GM21367 (cell line): ENCODE measurements around the gene ST6GAL2.

ENCODE experiments used
- ATAC-seq: cut with Tn5 transposase; IDR thresholded peaks from one replicate; pipeline ENCODE4 v1.9.1; 2021; ENCODE audit not compliant: unreplicated experiment

Gene ST6GAL2

GRCh38 chr2:106864051-106864450 lies 21.9 kb downstream of the ST6GAL2 start:
- no peak for ATAC-seq

- no peak for ATAC-seq
Measured at GRCh38 chr2:106863387-106863786, 22.6 kb downstream of the ST6GAL2 start.

DNA sequence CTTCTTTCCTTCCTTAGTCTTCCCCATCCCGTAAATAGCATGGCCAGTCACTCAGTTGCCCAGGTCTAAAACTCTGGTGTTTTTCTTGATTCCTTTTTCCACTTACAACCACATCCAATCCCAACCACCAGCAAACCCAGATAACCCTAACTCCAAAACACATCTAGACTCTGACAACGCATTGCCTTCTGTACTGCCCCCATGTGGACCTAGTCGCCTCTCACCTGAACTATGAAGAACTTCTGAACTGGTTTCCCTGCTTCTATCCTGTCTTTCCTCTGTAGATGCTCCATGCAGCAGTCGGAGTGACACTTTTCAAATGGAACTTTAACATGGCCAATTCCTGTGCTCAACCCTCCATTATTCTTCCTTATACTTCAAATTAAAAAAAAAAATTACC lies 26.5 kb downstream of the ST6GAL2 start:
- no peak for ATAC-seq

DNA sequence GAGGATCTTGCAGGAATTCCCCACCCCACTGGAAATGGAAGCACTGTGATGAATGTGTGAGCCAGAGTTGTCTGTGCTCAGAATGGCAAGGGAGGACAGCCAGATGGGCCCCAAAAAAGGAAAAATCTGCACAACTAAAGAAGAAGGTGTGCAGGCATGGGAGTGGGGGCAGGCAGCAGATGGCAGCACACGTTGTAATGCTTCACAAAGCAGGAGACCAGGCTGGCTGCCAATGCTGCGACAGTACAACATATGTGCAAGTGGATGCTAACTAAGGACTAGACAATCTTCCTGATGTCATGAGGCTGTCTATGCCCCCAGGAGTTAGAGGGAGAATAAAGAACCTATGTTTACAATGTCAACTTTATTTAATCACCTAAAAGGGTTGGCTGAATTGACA lies 27.2 kb downstream of the ST6GAL2 start:
- ATAC-seq = no peak

DNA sequence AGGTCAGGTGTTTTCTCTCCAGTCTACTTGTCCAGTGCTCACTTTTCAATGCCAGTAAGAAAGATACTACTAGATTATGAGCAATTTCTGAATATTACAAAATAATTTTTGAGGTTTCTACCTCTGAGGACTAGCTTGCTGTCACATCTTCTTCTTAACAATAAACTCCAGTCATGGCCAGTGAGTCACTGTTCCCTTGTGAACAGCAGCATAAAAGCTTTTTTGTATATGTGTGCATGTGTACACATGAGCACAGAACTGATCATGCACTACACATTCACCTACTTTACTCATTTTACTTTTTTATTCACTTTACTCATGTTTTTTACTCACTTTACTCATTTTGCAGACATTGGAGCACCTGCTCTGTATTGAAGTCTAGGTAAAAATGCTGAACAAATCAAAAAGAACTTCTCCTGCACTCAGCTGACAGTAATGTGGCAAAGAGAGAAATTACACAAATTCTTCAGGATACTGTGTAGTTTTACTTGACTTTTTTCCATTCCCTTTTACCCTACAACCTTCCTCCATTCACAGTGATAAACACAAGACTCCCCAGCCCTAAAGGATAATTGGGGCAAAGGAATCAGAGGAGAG lies 28.0 kb downstream of the ST6GAL2 start:
- ATAC-seq = no peak

- no peak for ATAC-seq
Measured at GRCh38 chr2:106853631-106854030, 32.3 kb downstream of the ST6GAL2 start.

- ATAC-seq = no peak
Measured at GRCh38 chr2:106851881-106852501, 34.0 kb downstream of the ST6GAL2 start.

GRCh38 chr2:106851087-106851874 lies 34.7 kb downstream of the ST6GAL2 start:
- no peak for ATAC-seq

DNA sequence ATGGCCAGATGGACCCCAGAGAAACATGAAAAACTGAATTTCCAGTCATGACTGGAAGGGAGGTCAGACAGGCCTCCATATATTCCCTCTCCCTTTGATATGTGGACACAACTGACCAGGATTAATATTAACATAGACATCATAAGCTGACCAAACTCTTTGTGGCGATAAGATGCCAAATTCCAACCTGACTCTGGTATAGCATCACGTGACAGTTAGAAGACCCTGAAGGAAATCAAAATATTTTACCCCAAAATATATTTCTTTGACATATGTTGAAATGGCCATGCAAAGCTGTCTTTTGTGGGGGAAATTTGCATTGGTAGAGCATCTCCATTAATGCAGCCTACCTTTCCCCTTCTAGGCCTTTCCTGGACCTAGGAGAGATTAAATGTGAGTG lies 36.7 kb downstream of the ST6GAL2 start:
- ATAC-seq = no peak

DNA sequence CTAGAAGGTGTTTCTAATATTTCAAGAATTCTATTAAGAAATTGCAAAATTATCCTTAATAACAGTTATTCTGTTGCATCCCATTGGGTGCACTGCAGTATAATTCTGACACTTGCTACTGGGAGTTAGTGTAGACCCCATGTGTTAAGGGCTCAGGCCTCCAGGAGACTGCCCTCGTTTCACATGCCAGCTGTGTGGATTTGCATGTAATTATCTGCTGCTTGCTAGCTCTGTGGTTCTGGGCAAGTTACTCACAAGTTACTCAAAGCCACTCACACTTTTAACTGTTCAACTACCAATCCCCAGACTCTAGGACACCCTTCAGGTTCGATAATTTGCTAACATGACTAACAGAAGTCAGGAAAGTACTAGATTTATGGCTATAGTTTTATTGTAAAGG lies 38.6 kb downstream of the ST6GAL2 start:
- ATAC-seq = no peak

DNA sequence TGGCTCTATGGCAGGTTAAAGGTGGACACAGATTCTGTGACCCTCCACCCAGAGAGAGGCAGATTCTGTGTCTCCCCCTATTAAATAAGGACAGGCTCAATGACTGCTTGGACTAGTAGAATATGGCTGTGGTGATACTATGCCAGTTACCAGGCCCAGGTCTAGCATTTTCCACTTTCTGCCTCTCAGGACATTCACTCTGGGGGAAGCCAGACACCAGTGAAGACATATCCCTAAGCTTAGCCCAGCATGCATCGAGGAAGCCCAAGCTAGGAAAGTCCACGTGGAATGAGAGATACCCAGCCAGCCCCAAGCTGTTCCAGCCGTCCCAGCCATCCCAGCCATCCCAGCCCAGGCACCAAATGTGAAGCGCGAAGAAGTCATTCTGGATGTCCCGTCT lies 40.3 kb downstream of the ST6GAL2 start:
- no peak for ATAC-seq

DNA sequence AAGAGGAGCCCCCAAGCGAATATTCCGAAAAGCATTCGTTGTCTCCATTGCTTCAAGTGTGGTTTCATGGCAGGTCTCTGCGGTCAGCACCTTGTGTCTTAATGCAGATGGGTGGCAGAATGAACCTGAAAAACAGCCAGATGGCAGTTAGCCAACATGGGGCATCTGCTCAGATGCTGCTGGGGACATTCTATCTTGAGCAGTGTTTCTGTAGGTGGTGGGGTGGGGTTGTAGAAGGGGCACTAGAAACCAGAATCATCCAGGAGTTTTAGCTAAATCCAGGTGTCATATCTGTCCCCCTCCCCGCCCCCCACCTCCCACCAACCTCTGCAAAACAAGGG lies 42.1 kb downstream of the ST6GAL2 start:
- ATAC-seq = no peak

GRCh38 chr2:106843001-106843909 lies 42.7 kb downstream of the ST6GAL2 start:
- ATAC-seq = no peak

DNA sequence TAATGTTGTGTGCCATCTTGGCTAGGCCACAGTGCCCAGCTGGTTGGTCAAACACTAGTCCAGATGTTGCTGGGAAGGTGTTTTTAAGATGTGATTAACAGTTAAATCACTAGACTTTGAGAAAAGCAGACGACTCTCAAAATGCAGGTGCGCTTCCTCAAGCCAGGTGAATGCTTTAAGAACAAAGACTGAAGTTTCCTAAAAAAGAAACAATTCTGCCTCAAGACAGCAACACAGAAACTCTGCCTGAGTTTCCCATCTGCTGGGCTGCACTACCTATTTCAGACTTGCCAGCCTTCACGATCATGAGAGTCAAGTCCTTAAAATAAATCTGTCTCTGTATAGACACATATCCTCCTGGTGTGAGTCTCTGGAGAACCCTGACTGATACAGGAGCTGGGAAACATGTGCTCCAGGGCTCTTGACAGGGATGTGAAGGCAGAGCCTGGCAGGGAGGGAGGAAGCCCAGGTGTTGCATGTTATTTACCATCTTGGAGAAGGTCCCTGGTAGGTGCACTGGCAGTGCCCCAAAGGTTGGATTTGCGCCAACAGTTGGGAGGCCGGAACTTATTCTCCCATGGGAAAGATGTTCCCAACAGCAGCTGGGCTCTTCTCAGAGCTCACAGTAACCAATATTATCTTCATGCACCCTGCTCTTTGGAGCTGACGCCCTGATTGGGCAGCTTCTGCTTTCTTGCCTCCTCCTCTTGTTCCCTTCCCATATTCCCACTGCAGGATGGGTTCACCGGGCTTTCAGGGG lies 43.9 kb downstream of the ST6GAL2 start:
- ATAC-seq = no peak

- ATAC-seq = no peak
Measured at GRCh38 chr2:106840818-106841217, 45.1 kb downstream of the ST6GAL2 start.

DNA sequence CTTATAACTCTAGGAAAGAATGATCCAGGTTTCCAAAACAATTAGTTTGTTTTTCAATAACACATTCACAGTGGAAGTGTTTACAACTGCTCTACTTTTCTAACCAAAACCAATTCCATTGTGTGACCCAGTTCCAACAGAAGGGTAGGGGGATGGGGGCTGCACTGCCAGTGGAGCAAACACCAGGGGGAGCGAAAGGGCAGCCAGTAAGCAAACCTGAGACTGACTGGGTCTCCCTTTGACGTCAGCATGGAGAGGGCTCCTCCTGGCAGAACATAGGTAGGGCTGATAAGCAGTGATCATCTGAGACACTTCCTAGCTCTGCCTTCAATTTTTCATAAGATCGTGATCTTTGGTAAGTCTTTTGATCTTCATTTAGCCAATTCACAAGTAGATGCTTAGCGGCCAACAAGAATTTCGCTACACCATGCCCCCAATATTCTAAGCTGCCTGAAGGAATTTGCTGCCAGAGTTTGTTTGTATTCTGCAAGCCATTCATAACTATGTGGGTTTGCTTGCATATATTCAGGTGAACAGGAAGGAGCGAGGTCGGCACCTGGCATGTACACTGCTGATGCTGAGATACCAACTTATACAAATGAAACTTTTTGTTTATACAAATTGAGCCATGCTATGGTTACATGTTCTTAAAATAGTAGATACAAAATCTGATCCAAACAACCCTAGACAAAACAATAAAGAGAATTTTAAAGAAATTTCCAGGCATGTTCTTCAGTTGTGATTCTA lies 45.9 kb downstream of the ST6GAL2 start:
- ATAC-seq = no peak

GRCh38 chr2:106833256-106833655 lies 52.7 kb downstream of the ST6GAL2 start:
- no peak for ATAC-seq

DNA sequence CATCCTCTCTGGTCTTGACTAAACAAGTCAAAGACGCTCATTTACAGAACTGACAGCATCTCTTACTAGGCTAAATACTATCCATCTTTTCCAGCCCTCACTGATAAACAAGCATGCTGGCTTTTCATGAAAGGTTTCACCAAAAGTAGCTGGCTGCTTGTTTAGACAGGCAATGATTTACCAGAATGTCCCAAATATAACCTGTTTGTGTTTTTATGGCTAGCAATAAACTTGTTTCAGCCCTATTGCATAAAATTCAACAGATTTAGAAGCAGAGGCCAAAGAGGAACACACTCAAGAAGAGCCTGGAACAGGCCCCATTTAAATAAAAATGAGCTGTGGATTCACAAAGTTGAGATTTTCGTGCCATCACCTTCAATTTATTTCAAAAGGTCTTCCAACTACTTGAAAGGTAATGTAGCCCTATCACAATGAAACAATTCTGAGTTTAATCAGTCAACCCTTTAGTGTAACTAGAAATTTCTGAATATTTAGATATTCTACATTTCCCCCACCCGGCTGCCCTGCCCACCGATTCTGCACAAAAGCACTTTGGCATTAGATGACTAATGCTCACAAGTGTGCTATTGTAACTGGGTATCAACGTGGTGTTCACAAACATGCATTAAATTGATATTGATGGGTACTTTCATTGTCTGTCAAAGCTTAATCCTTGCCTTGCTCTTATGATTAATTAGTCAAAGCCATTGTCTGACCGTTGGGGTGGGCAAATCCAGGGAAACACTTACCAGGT lies 54.0 kb downstream of the ST6GAL2 start:
- no peak for ATAC-seq

- ATAC-seq = no peak
Measured at GRCh38 chr2:106831241-106831640, 54.7 kb downstream of the ST6GAL2 start.
